HCT116 (cell line): Measurements from ENCODE around the gene SLC2A13. TPM values are rescaled to one million over a fixed set of nuclear protein-coding genes. Genes with fewer than 3 reads are reported as not detected.

Experiments used
- ATAC-seq: fragments of 200-7000 bp; cut with Tn5 transposase; 2 replicates; pipeline ENCODE4 v1.9.1; 2020; ENCODE audit warnings: mild to moderate bottlenecking, moderate library complexity
- BruUV-seq: library from RNA; stranded (reverse); fragments of 400-500 nt; replicated peaks from 2 replicates; lab custom pipeline; 2021; lab: Mats Ljungman, UMichigan
- CTCF ChIA-PET: fragments of 300-600 bp; sonication (Branson Sonifier 250); formaldehyde crosslinking; loops from one replicate; lab custom pipeline; 2021; ENCODE audit warnings: antibody characterized with exemption; lab: Charles Lee
- POLR2A ChIA-PET: fragments of 300-600, 350-600 bp; sonication (Branson Sonifier 250); formaldehyde crosslinking; loops from one replicate; lab custom pipeline; 2021; ENCODE audit warnings: antibody characterized with exemption; lab: Charles Lee
- RAD21 ChIA-PET, 2 experiments: fragments of 300-600 bp; sonication (Branson Sonifier 250); formaldehyde crosslinking; loops; one replicate each; lab custom pipeline; 2023; ENCODE audit warnings: low total read pairs in 2 of 2; ENCODE audit not compliant: uncharacterized antibody in 2 of 2, unreplicated experiment in 2 of 2, low non-redundant PET in 1 of 2; lab: Charles Lee
- DNase-seq: peaks from one replicate; pipeline ENCODE4 v3.0.0-alpha.2; 2010; ENCODE audit warnings: low read depth, low spot score
- H2AFZ ChIP-seq: fragments of 200-600 bp; shearing (Covaris generic), sonication (generic); 2 replicates; pipeline ENCODE4 v1.6.1; 2017; ENCODE audit warnings: low read depth, mixed run types, mixed read lengths, antibody characterized with exemption, low read length; ENCODE audit not compliant: poor library complexity, severe bottlenecking
- H3K27ac ChIP-seq: 2 replicates; pipeline ENCODE4 v1.5.1; 2012; ENCODE audit warnings: low read depth, low read length
- H3K27me3 ChIP-seq: fragments of 200-600 bp; sonication (generic); 2 replicates; pipeline ENCODE4 v1.6.1; 2016; ENCODE audit warnings: mixed run types, low read length, mixed read lengths; ENCODE audit not compliant: insufficient read depth
- H3K36me3 ChIP-seq, 2 experiments: fragments of 200-500 bp in 1 of 2; fragments of 200-600 bp in 1 of 2; sonication (Bioruptor generic) in 1 of 2; sonication (generic) in 1 of 2; 2 replicates each; pipeline versions ENCODE4 v1.5.1 to v1.6.1; 2014 to 2016; ENCODE audit warnings: low read length in 2 of 2, inconsistent platforms in 1 of 2, mixed read lengths in 1 of 2, mixed run types in 1 of 2; ENCODE audit not compliant: insufficient read depth in 2 of 2, control insufficient read depth in 1 of 2
- H3K4me1 ChIP-seq, 2 experiments: fragments of 200-600 bp in 1 of 2; sonication (generic) in 1 of 2; 2 replicates each; pipeline versions ENCODE4 v1.5.1 to v1.6.1; 2012 to 2017; ENCODE audit warnings: low read length in 2 of 2, inconsistent platforms in 1 of 2, mild to moderate bottlenecking in 1 of 2, mixed read lengths in 1 of 2, mixed run types in 1 of 2, moderate library complexity in 1 of 2; ENCODE audit not compliant: insufficient read depth in 2 of 2, control insufficient read depth in 1 of 2
- H3K4me2 ChIP-seq: fragments of 200-600 bp; sonication (generic); 2 replicates; pipeline ENCODE4 v1.6.1; 2017; ENCODE audit warnings: mixed run types, low read length, mixed read lengths
- H3K4me3 ChIP-seq, 2 experiments: fragments of 200-600 bp in 1 of 2; sonication (generic) in 1 of 2; replicated peaks in 1 of 2; 2 replicates each; pipeline ENCODE4 v1.5.1; 2011 to 2016; ENCODE audit warnings: low read length in 2 of 2, control low read depth in 1 of 2, low read depth in 1 of 2, mild to moderate bottlenecking in 1 of 2, mixed read lengths in 1 of 2, mixed run types in 1 of 2
- H3K79me2 ChIP-seq: fragments of 200-600 bp; sonication (generic); 2 replicates; pipeline ENCODE4 v1.6.1; 2017; ENCODE audit warnings: mild to moderate bottlenecking, mixed run types, low read length, moderate library complexity, mixed read lengths; ENCODE audit not compliant: insufficient read depth
- H3K9ac ChIP-seq: fragments of 200-600 bp; sonication (generic); 2 replicates; pipeline ENCODE4 v1.6.1; 2016; ENCODE audit warnings: low read length, mixed read lengths
- H3K9me2 ChIP-seq: fragments of 200-600 bp; sonication (generic), shearing (Covaris generic); 2 replicates; pipeline ENCODE4 v1.6.1; 2017; ENCODE audit warnings: mixed run types, mild to moderate bottlenecking, moderate library complexity; ENCODE audit not compliant: insufficient read depth
- H3K9me3 ChIP-seq, 2 experiments: fragments of 200-500 bp in 1 of 2; fragments of 200-600 bp in 1 of 2; sonication (Bioruptor generic) in 1 of 2; sonication (generic) in 1 of 2; 2 replicates each; pipeline ENCODE4 v1.6.1; 2014 to 2017; ENCODE audit warnings: low read length in 2 of 2, mixed read lengths in 2 of 2, inconsistent platforms in 1 of 2, low read depth in 1 of 2, mild to moderate bottlenecking in 1 of 2, mixed run types in 1 of 2, moderate library complexity in 1 of 2; ENCODE audit not compliant: control insufficient read depth in 1 of 2, insufficient read depth in 1 of 2
- H4K20me1 ChIP-seq: fragments of 200-600 bp; sonication (generic), shearing (Covaris generic); 2 replicates; pipeline ENCODE4 v1.6.1; 2017; ENCODE audit warnings: mixed run types, mild to moderate bottlenecking, moderate library complexity; ENCODE audit not compliant: insufficient read depth
- ATF3 ChIP-seq: IDR thresholded peaks from 2 replicates; pipeline ENCODE4 v1.6.1; 2012
- CEBPB ChIP-seq: IDR thresholded peaks from 2 replicates; pipeline ENCODE4 v1.6.1; 2012; ENCODE audit warnings: low read depth
- CTCF ChIP-seq, 3 experiments: fragments of 200-600 bp in 1 of 3; sonication (generic) in 1 of 3; IDR thresholded peaks in 2 of 3; conservative IDR thresholded peaks in 1 of 3; 2 replicates each; pipeline ENCODE4 v1.5.1; 2012 to 2017; ENCODE audit warnings: low read depth in 2 of 3, low read length in 2 of 3, antibody characterized with exemption in 1 of 3, borderline replicate concordance in 1 of 3, control low read depth in 1 of 3, mild to moderate bottlenecking in 1 of 3, mixed read lengths in 1 of 3, mixed run types in 1 of 3, moderate library complexity in 1 of 3; ENCODE audit not compliant: insufficient read depth in 1 of 3
- EZH2 ChIP-seq: fragments of 200-600 bp; sonication (generic); IDR thresholded peaks from 2 replicates; pipeline ENCODE4 v1.6.1; 2017; ENCODE audit warnings: antibody characterized with exemption, mixed run types
- JUND ChIP-seq: IDR thresholded peaks from 2 replicates; pipeline ENCODE4 v1.6.1; 2012
- MAX ChIP-seq: IDR thresholded peaks from 2 replicates; pipeline ENCODE4 v1.6.1; 2012
- RAD21 ChIP-seq: IDR thresholded peaks from 2 replicates; pipeline ENCODE4 v1.6.1; 2012; ENCODE audit warnings: low read depth, mild to moderate bottlenecking
- REST ChIP-seq: IDR thresholded peaks from 2 replicates; pipeline ENCODE4 v1.6.1; 2012; ENCODE audit warnings: low read depth
- ZNF274 ChIP-seq: fragments of 200-500 bp; sonication (Bioruptor generic); IDR thresholded peaks from 2 replicates; pipeline ENCODE4 v1.6.1; 2014; ENCODE audit warnings: mild to moderate bottlenecking, low read depth, low read length, inconsistent platforms
- intact Hi-C: fragments of 100-400 bp; cut with micrococcal nuclease; formaldehyde crosslinking; loops from 2 replicates; pipeline ENCODE4 v1.10.0; 2022
- total RNA-seq: library from RNA; stranded (reverse); gene quantifications from one replicate; pipeline ENCODE4 v1.2.1, GENCODE V29; 2021; ENCODE audit not compliant: unreplicated experiment

The SLC2A13 gene
- total RNA-seq, 1 experiment from 2014 or later: 6.8 TPM

GRCh38 chr12:40058721-40059190 lies 47.1 kb downstream of the SLC2A13 start:
- H3K9me3 ChIP-seq: no peaks in the 10 kb centered on the region
- POLR2A ChIA-PET: no interaction called here

More at GRCh38 chr12:40058721-40059190, 47.1 kb downstream of the SLC2A13 start:
- Histone ChIP-seq H3K4me1 (no peaks in the 10 kb centered on the region), H2AFZ (no peak overlapping the region), H3K4me3 (no peak overlapping the region), H3K36me3 (no peaks in the 10 kb centered on the region), H3K9me2 (no peaks in the 10 kb centered on the region), H3K79me2 (no peaks in the 10 kb centered on the region), H3K9ac (no peak overlapping the region), H3K27me3 (no peaks in the 10 kb centered on the region), H4K20me1 (no peaks in the 10 kb centered on the region), H3K4me2 (no peak overlapping the region)
- RAD21 ChIA-PET: no interaction called here
- DNase-seq: no peak
- ATAC-seq: no peak
- CTCF ChIA-PET: no interaction called here
- BruUV-seq: no TSS peak
- no peak for TF ChIP-seq JUND
- TF ChIP-seq CEBPB: no peak
- TF ChIP-seq EZH2: no peak
- TF ChIP-seq ZNF274: no peak
- no peak for TF ChIP-seq CTCF (IDR thresholded peaks at IDR 0.05 in 2 of 3, conservative IDR thresholded peaks at IDR 0.05 in 1 of 3; ENCODE audit: borderline replicate concordance in 1 of 3, insufficient read depth in 1 of 3, low read depth in 2 of 3, low read length in 2 of 3)
- TF ChIP-seq MAX: no peak
- no peak for TF ChIP-seq RAD21
- TF ChIP-seq ATF3: no peak
- TF ChIP-seq REST: no peak
- TF ChIP-seq, all 23 proteins: peak for 0
- intact Hi-C loops: no loop called here
- no peak overlapping the region for H3K27ac ChIP-seq
